A549 (cell line): ENCODE data around the gene NOL3. TPM values are rescaled to one million over a fixed set of nuclear protein-coding genes. Genes with fewer than 3 reads are reported as not detected.

Experiments
- ATAC-seq, 2 experiments: fragments of 200-7000 bp in 1 of 2; fragments of >200 bp in 1 of 2; cut with Nextera tagmentation in 1 of 2; cut with Tn5 transposase in 1 of 2; 3 replicates each; pipeline versions ENCODE4 v1.8.0 to v1.9.1; 2018 to 2020; ENCODE audit warnings: mild to moderate bottlenecking in 1 of 2, moderate library complexity in 1 of 2
- CTCF ChIA-PET: fragments of 300-600 bp; sonication (Branson Sonifier 250); formaldehyde crosslinking; extraction: SDS; loops from one replicate; lab custom pipeline; 2021; ENCODE audit warnings: antibody characterized with exemption, inconsistent platforms; lab: Yijun Ruan, JAX
- POLR2A ChIA-PET: fragments of 350-600 bp; formaldehyde crosslinking; extraction: SDS; loops from one replicate; lab custom pipeline; 2021; ENCODE audit warnings: antibody characterized with exemption, inconsistent platforms; lab: Yijun Ruan, JAX
- DNase-seq, 2 experiments: peaks; one replicate each; pipeline versions ENCODE4 v3.0.0 to v3.0.0-alpha.2; 2011 to 2016; ENCODE audit warnings: low read depth in 1 of 2, low spot score in 1 of 2
- FAIRE-seq: peaks from 2 replicates; lab custom pipeline; 2011; peaks lifted over from hg19 to GRCh38; lab: Jason Lieb, UNC
- H3K27ac ChIP-seq, 2 experiments: fragments of >200 bp; sonication (Bioruptor Twin); formaldehyde crosslinking; 3 replicates each; pipeline ENCODE4 v1.5.1; 2016 to 2017
- H3K4me1 ChIP-seq: fragments of >200 bp; sonication (Bioruptor Twin); formaldehyde crosslinking; 3 replicates; pipeline ENCODE4 v1.6.1; 2016
- H3K4me2 ChIP-seq: fragments of >200 bp; sonication (Bioruptor Twin); formaldehyde crosslinking; 3 replicates; pipeline ENCODE4 v1.6.1; 2016
- H3K4me3 ChIP-seq: fragments of >200 bp; sonication (Bioruptor Twin); formaldehyde crosslinking; 3 replicates; pipeline ENCODE4 v1.5.1; 2016
- H3K9me3 ChIP-seq: fragments of >200 bp; sonication (Bioruptor Twin); formaldehyde crosslinking; 3 replicates; pipeline ENCODE4 v1.6.1; 2016
- CBX8 ChIP-seq: fragments of 200-600 bp; sonication (generic); IDR thresholded peaks from 2 replicates; pipeline ENCODE4 v1.6.1; 2016
- EHF ChIP-seq: fragments of 250-450 bp; sonication (Bioruptor Pico); IDR thresholded peaks from 2 replicates; pipeline ENCODE4 v1.5.0; 2020; ENCODE audit warnings: mild to moderate bottlenecking
- EHMT2 ChIP-seq: fragments of 200-600 bp; sonication (generic); IDR thresholded peaks from 2 replicates; pipeline ENCODE4 v1.6.1; 2016; ENCODE audit warnings: antibody characterized with exemption, low read depth, mild to moderate bottlenecking, moderate library complexity
- FOSL2 ChIP-seq, 2 experiments: fragments of 450-650 bp in 1 of 2; fragments of >200 bp in 1 of 2; sonication (Bioruptor Twin) in 1 of 2; formaldehyde crosslinking; IDR thresholded peaks; 2 replicates each; pipeline versions ENCODE4 v1.5.0 to v1.6.1; 2016 to 2020; ENCODE audit warnings: mild to moderate bottlenecking in 1 of 2, moderate library complexity in 1 of 2
- GATA3 ChIP-seq: IDR thresholded peaks from 2 replicates; pipeline ENCODE4 v1.6.1; 2012; ENCODE audit warnings: borderline replicate concordance
- HDAC2 ChIP-seq: fragments of 200-600 bp; sonication (generic); IDR thresholded peaks from 2 replicates; pipeline ENCODE4 v1.6.1; 2016
- HOXA7 ChIP-seq: fragments of 250-450 bp; sonication (Bioruptor Pico); IDR thresholded peaks from 2 replicates; pipeline ENCODE4 v1.5.0; 2020; ENCODE audit warnings: mild to moderate bottlenecking, moderate library complexity
- HOXB5 ChIP-seq: fragments of 250-450 bp; sonication (Bioruptor Pico); IDR thresholded peaks from 2 replicates; pipeline ENCODE4 v1.5.0; 2020; ENCODE audit warnings: mild to moderate bottlenecking, moderate library complexity
- JUNB ChIP-seq: fragments of >200 bp; sonication (Bioruptor Twin); formaldehyde crosslinking; IDR thresholded peaks from 2 replicates; pipeline ENCODE4 v1.6.1; 2016
- KDM1A ChIP-seq: fragments of 200-600 bp; sonication (generic); IDR thresholded peaks from 2 replicates; pipeline ENCODE4 v1.6.1; 2016; ENCODE audit warnings: low read depth, mild to moderate bottlenecking
- KDM5A ChIP-seq: fragments of 200-600 bp; sonication (generic); IDR thresholded peaks from 2 replicates; pipeline ENCODE4 v1.6.1; 2016; ENCODE audit warnings: antibody characterized with exemption, mild to moderate bottlenecking
- MAFK ChIP-seq: fragments of 450-650 bp; IDR thresholded peaks from 2 replicates; pipeline ENCODE4 v1.6.1; 2014; ENCODE audit not compliant: partially characterized antibody
- MYC ChIP-seq: IDR thresholded peaks from 2 replicates; pipeline ENCODE4 v1.6.1; 2012; ENCODE audit warnings: mild to moderate bottlenecking, inconsistent platforms, low read length, improper control_type of control experiment, borderline replicate concordance
- NPAS2 ChIP-seq: fragments of 250-450 bp; sonication (Bioruptor Pico); IDR thresholded peaks from 2 replicates; pipeline ENCODE4 v1.8.0; 2022; ENCODE audit warnings: mild to moderate bottlenecking, moderate library complexity, borderline replicate concordance
- NR3C1 ChIP-seq: fragments of >200 bp; sonication (Bioruptor Twin); formaldehyde crosslinking; IDR thresholded peaks from 3 replicates; pipeline ENCODE4 v1.6.1; 2017
- PHF8 ChIP-seq: fragments of 200-600 bp; sonication (generic); IDR thresholded peaks from 2 replicates; pipeline ENCODE4 v1.6.1; 2016; ENCODE audit warnings: low read depth, mild to moderate bottlenecking, antibody characterized with exemption, moderate library complexity, borderline replicate concordance
- POLR2AphosphoS2 ChIP-seq: conservative IDR thresholded peaks from 2 replicates; pipeline ENCODE4 v1.6.1; 2012; ENCODE audit warnings: low read length, improper control_type of control experiment, inconsistent platforms
- RFX5 ChIP-seq: fragments of 450-650 bp; IDR thresholded peaks from 2 replicates; pipeline ENCODE4 v1.7.1; 2014; ENCODE audit warnings: antibody characterized with exemption, mild to moderate bottlenecking, moderate library complexity
- RNF2 ChIP-seq: fragments of 200-600 bp; sonication (generic); IDR thresholded peaks from 2 replicates; pipeline ENCODE4 v1.6.1; 2016; ENCODE audit warnings: low read depth, mild to moderate bottlenecking, antibody characterized with exemption, moderate library complexity, borderline replicate concordance
- SMC3 ChIP-seq: fragments of >200 bp; sonication (Bioruptor Twin); formaldehyde crosslinking; IDR thresholded peaks from 3 replicates; pipeline ENCODE4 v1.6.1; 2018; ENCODE audit warnings: inconsistent platforms
- ZFP36 ChIP-seq: fragments of 450-650 bp; IDR thresholded peaks from 2 replicates; pipeline ENCODE4 v1.6.1; 2014; ENCODE audit warnings: borderline replicate concordance; ENCODE audit not compliant: partially characterized antibody
- ZNF302 ChIP-seq: fragments of 250-450 bp; sonication (Bioruptor Pico); IDR thresholded peaks from 2 replicates; pipeline ENCODE4 v1.9.0; 2021; ENCODE audit warnings: inconsistent platforms, mild to moderate bottlenecking, moderate library complexity
- WGBS: methylation state at CpG from one replicate; pipeline ENCODE4 v1.1.6; 2017; ENCODE audit errors: missing lambda C conversion rate; 5-methylcytosine and 5-hydroxymethylcytosine counted together
- polyA plus RNA-seq, 4 experiments: library from polyadenylated mRNA; depleted of rRNA in 3 of 4; stranded (reverse); fragments of >200 nt; fragmentation: RNase III in 1 of 4; extraction: RNeasy Plus Mini Kit Qiagen cat#74134 plus additional on column Dnase treatment in 1 of 4; gene quantifications; 2 replicates in 3 of 4; 3 replicates in 1 of 4; pipeline ENCODE4 v1.2.3, GENCODE V29; 2011 to 2017
- TF ChIP-seq, protein P1 (sequence below): fragments of 200-600 bp; sonication (generic); IDR thresholded peaks from 2 replicates; pipeline ENCODE4 v1.6.1; 2016; ENCODE audit warnings: antibody characterized with exemption, mild to moderate bottlenecking, moderate library complexity
- TF ChIP-seq, protein P2 (sequence below): fragments of 450-650 bp; IDR thresholded peaks from 2 replicates; pipeline ENCODE4 v1.6.1; 2014; ENCODE audit warnings: antibody characterized with exemption
- TF ChIP-seq, protein P3 (sequence below): fragments of >200 bp; sonication (Bioruptor Twin); formaldehyde crosslinking; IDR thresholded peaks from 3 replicates; pipeline ENCODE4 v1.5.1; 2016
- TF ChIP-seq, protein P4 (sequence below): IDR thresholded peaks from 2 replicates; pipeline ENCODE4 v1.6.1; 2012
- TF ChIP-seq, protein P5 (sequence below): fragments of 250-450 bp; sonication (Bioruptor Pico); IDR thresholded peaks from 2 replicates; pipeline ENCODE4 v1.5.0; 2021; ENCODE audit warnings: mild to moderate bottlenecking, moderate library complexity, borderline replicate concordance

Gene NOL3
- polyA plus RNA-seq, 2 of the 4 experiments (the other 2 are of a cell fraction): 22.6 to 39.1 TPM

DNA sequence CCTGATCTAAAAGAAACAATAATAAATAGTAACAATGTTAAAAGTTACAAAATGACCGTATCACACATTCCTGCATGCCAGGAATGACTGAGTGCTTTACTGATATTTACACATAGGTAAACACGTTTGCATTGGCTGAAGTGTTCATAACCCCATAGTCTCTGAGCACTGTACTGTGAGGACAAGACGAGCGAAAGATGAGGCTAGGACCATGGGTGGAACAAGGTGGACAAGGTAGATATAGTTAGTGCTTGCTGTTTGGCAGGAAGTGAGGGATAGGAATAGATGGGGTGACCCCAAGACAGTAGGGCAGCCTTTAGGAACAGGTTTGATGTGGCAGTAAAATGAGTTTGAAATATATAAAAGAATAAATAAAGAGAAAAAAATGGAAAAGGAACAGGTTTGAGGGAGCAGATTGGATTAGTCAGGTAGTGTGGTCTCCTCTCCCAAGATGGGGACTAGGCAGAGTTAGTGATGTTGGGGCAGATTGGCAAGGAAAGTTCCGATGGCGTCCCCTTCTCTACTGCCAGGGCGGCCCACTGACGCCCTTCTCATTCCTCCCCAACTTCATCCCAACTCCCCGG lies 21.2 kb downstream of the NOL3 start:
- Histone ChIP-seq H3K9me3 (no peaks in the 10 kb centered on the region), H3K27ac (peak overlapping the region; percentile 97), H3K4me3 (peak overlapping the region; percentile 95), H3K4me2 (peak overlapping the region; percentile 82), H3K4me1 (peaks cover 18% of the 10 kb centered on the region)
- CTCF ChIA-PET: interaction anchor here (10.3 kb wide), 1 partner anchor 19 kb away, joined by 105 read pairs; no protein-coding TSS in a partner anchor
- TF ChIP-seq EHF (no peak), ZFP36 (no peak), SMC3 (no peak)
- ATAC-seq: peak; percentile 36 to 44; a peak in 5 of 6 replicates
- POLR2A ChIA-PET: interaction anchor here (1.8 kb wide), 1 partner anchor 36 kb away, joined by 6 read pairs; the partner anchor contains the start of gene TMEM208
- no peak for DNase-seq
- no peak for FAIRE-seq
- 27% methylated on average over 9 of the region's 9 CpGs for WGBS

DNA sequence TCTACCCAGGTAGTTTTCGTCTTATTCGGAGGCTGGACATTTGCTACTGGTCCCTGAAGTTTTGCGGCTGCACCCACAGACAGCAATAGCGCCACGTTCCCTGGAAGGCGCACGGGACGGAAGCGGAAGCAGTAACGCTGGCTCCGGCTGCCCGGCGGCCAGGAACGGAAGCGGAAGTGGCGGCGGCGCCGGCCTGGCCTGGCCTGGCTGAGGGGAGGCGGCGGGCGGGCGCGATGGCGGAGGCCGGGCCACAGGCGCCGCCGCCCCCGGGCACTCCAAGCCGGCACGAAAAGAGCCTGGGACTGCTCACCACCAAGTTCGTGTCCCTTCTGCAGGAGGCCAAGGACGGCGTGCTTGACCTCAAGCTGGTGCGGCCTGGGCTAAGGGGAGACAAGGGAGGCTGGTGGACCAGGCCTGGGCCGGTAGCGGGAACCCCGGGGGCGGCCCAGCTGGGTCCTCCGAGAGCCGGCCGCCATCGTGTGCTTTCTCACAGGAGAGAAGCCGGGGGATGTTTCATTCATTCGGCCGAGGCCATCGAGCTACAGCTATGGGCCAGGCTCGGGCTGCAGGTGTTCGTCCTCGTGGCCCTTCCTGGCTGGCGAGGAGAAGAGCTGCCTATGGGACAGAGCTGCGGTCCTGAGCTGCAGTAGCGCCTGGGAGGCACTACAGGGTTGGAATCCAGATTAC lies 21.8 kb downstream of the NOL3 start, which contains the start of gene E2F4:
Gene E2F4 (plus strand): TSS at position 161 of the 687 bp plus-strand sequence. CDS start 73 bp downstream, at position 234.
- Histone ChIP-seq H3K4me3 (peak within 1 kb of the TSS; percentile 95), H3K27ac (peak within 1 kb of the TSS; percentile 97), H3K4me1 (peaks cover 16% of the 10 kb centered on the region), H3K4me2 (peak within 1 kb of the TSS; percentile 82), H3K9me3 (no peaks in the 10 kb centered on the region)
- ATAC-seq (peak; percentile 96 to 98), DNase-seq (peak; percentile 90 to 92), FAIRE-seq (no peak)
- POLR2A ChIA-PET: interaction anchor here (0.8 to 1.8 kb wide), 2 partner anchors 35 to 52 kb away, joined by 3 to 6 read pairs; partner anchors contain the start of gene TMEM208
- under 1% methylated on average over 42 of the region's 54 CpGs for WGBS
- CTCF ChIA-PET: interaction anchor here (0.6 to 10.3 kb wide), 7 partner anchors 12 to 274 kb away, joined by 3 to 105 read pairs (median 4); no protein-coding TSS in a partner anchor
- TF ChIP-seq HOXB5 (CRISPR knock-in tag) (no peak), ZNF302 (CRISPR knock-in tag) (no peak), GATA3 (0 out of 2 replicates have a peak, but pooled peaks have one; percentile 3), HDAC2 (no peak), MYC (peak; percentile 70), PHF8 (peak; percentile 77), SMC3 (no peak), NPAS2 (CRISPR knock-in tag) (no peak), FOSL2 (IDR thresholded peaks at IDR 0.05) (no peak), FOSL2 (CRISPR knock-in tag; IDR thresholded peaks at IDR 0.05) (0 out of 2 replicates have a peak, but pooled peaks have one; percentile 5), HOXA7 (CRISPR knock-in tag) (no peak), CBX8 (no peak), ZFP36 (no peak), RFX5 (no peak), MAFK (no peak), POLR2AphosphoS2 (no peak), RNF2 (no peak), EHMT2 (no peak), JUNB (no peak), KDM5A (peak; percentile 77), KDM1A (no peak), NR3C1 (no peak)
- TF ChIP-seq, protein P1, sequence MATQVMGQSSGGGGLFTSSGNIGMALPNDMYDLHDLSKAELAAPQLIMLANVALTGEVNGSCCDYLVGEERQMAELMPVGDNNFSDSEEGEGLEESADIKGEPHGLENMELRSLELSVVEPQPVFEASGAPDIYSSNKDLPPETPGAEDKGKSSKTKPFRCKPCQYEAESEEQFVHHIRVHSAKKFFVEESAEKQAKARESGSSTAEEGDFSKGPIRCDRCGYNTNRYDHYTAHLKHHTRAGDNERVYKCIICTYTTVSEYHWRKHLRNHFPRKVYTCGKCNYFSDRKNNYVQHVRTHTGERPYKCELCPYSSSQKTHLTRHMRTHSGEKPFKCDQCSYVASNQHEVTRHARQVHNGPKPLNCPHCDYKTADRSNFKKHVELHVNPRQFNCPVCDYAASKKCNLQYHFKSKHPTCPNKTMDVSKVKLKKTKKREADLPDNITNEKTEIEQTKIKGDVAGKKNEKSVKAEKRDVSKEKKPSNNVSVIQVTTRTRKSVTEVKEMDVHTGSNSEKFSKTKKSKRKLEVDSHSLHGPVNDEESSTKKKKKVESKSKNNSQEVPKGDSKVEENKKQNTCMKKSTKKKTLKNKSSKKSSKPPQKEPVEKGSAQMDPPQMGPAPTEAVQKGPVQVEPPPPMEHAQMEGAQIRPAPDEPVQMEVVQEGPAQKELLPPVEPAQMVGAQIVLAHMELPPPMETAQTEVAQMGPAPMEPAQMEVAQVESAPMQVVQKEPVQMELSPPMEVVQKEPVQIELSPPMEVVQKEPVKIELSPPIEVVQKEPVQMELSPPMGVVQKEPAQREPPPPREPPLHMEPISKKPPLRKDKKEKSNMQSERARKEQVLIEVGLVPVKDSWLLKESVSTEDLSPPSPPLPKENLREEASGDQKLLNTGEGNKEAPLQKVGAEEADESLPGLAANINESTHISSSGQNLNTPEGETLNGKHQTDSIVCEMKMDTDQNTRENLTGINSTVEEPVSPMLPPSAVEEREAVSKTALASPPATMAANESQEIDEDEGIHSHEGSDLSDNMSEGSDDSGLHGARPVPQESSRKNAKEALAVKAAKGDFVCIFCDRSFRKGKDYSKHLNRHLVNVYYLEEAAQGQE: peak; percentile 35; the same call in 1 of the 2 replicates
- TF ChIP-seq, protein P2, sequence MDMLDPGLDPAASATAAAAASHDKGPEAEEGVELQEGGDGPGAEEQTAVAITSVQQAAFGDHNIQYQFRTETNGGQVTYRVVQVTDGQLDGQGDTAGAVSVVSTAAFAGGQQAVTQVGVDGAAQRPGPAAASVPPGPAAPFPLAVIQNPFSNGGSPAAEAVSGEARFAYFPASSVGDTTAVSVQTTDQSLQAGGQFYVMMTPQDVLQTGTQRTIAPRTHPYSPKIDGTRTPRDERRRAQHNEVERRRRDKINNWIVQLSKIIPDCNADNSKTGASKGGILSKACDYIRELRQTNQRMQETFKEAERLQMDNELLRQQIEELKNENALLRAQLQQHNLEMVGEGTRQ: no peak
- TF ChIP-seq, protein P3, sequence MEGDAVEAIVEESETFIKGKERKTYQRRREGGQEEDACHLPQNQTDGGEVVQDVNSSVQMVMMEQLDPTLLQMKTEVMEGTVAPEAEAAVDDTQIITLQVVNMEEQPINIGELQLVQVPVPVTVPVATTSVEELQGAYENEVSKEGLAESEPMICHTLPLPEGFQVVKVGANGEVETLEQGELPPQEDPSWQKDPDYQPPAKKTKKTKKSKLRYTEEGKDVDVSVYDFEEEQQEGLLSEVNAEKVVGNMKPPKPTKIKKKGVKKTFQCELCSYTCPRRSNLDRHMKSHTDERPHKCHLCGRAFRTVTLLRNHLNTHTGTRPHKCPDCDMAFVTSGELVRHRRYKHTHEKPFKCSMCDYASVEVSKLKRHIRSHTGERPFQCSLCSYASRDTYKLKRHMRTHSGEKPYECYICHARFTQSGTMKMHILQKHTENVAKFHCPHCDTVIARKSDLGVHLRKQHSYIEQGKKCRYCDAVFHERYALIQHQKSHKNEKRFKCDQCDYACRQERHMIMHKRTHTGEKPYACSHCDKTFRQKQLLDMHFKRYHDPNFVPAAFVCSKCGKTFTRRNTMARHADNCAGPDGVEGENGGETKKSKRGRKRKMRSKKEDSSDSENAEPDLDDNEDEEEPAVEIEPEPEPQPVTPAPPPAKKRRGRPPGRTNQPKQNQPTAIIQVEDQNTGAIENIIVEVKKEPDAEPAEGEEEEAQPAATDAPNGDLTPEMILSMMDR: no peak
- TF ChIP-seq, protein P4, sequence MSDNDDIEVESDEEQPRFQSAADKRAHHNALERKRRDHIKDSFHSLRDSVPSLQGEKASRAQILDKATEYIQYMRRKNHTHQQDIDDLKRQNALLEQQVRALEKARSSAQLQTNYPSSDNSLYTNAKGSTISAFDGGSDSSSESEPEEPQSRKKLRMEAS: peak; percentile 47
- TF ChIP-seq, protein P5, sequence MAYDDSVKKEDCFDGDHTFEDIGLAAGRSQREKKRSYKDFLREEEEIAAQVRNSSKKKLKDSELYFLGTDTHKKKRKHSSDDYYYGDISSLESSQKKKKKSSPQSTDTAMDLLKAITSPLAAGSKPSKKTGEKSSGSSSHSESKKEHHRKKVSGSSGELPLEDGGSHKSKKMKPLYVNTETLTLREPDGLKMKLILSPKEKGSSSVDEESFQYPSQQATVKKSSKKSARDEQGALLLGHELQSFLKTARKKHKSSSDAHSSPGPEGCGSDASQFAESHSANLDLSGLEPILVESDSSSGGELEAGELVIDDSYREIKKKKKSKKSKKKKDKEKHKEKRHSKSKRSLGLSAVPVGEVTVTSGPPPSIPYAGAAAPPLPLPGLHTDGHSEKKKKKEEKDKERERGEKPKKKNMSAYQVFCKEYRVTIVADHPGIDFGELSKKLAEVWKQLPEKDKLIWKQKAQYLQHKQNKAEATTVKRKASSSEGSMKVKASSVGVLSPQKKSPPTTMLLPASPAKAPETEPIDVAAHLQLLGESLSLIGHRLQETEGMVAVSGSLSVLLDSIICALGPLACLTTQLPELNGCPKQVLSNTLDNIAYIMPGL: no peak
